H1 (cell line): Measurements from ENCODE around the gene TMEM106C.

Experiments used
- CEBPB ChIP-seq: IDR thresholded peaks from 2 replicates; pipeline ENCODE4 v1.6.1; 2012; ENCODE audit warnings: low read depth, low read length
- TF ChIP-seq, protein P1 (sequence below), 3 experiments: IDR thresholded peaks; 1 replicate in 2 of 3; 2 replicates in 1 of 3; pipeline versions ENCODE4 v1.5.1 to v1.6.1; 2011; ENCODE audit warnings: low read length in 3 of 3, mild to moderate bottlenecking in 3 of 3, inconsistent platforms in 2 of 3, low read depth in 1 of 3, moderate library complexity in 1 of 3; ENCODE audit not compliant: insufficient read depth in 1 of 3; ENCODE audit errors: control extremely low read depth in 1 of 3

DNA sequence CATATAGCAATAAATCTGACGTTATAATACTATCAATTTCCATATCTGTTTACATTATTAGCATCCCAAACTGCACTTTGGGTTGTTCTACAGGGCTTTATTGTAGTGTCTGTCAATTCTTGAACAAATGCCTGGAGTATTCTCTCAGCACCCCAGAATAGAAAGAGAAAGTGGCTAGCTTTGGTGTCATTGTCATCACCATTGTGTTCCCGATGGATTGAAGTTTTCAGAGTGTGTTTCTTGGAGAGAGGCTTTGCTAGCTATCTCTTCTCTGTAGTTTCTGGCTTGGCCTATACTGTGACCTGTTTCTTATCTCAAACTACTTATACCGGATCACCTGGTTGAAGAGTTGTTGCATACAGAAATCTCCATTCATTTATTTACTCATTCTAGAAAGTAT lies 6.4 kb downstream of the TMEM106C start:
- no peak for TF ChIP-seq CEBPB
- TF ChIP-seq, protein P1, sequence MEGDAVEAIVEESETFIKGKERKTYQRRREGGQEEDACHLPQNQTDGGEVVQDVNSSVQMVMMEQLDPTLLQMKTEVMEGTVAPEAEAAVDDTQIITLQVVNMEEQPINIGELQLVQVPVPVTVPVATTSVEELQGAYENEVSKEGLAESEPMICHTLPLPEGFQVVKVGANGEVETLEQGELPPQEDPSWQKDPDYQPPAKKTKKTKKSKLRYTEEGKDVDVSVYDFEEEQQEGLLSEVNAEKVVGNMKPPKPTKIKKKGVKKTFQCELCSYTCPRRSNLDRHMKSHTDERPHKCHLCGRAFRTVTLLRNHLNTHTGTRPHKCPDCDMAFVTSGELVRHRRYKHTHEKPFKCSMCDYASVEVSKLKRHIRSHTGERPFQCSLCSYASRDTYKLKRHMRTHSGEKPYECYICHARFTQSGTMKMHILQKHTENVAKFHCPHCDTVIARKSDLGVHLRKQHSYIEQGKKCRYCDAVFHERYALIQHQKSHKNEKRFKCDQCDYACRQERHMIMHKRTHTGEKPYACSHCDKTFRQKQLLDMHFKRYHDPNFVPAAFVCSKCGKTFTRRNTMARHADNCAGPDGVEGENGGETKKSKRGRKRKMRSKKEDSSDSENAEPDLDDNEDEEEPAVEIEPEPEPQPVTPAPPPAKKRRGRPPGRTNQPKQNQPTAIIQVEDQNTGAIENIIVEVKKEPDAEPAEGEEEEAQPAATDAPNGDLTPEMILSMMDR (IDR thresholded peaks at IDR 0.05; ENCODE audit: control extremely low read depth in 1 of 3, insufficient read depth in 1 of 3, low read depth in 1 of 3, low read length in 3 of 3) = no peak
